Right lobe of liver (tissue), 6 donors: ENCODE data around the gene FBXW11. TPM values are rescaled to one million over a fixed set of nuclear protein-coding genes. Genes with fewer than 3 reads are reported as not detected.

Experiments used
- ATAC-seq, 4 donors: fragments of 200-7000 bp; cut with Tn5 transposase; one replicate each; pipeline ENCODE4 v1.9.1; 2020; ENCODE audit warnings: mild to moderate bottlenecking in 4 of 4, moderate library complexity in 4 of 4
- DNase-seq, 3 donors: peaks; one replicate each; pipeline ENCODE4 v3.0.0-alpha.2; 2020
- H3K27ac ChIP-seq, 3 donors: fragments of 200-600 bp; one replicate each; pipeline ENCODE4 v1.8.0; 2022
- H3K27me3 ChIP-seq, 2 donors: fragments of 200-600 bp; one replicate each; pipeline ENCODE4 v1.8.0; 2022
- H3K36me3 ChIP-seq, 4 donors: fragments of 200-600 bp; sonication (generic) in 1 of 4; one replicate each; pipeline versions ENCODE4 v1.5.1 to v1.8.0; 2017 to 2022; ENCODE audit warnings: control low read depth in 1 of 4
- H3K4me1 ChIP-seq, 4 donors: fragments of 200-600 bp; sonication (generic) in 1 of 4; one replicate each; pipeline versions ENCODE4 v1.5.1 to v1.8.0; 2017 to 2022; ENCODE audit warnings: control low read depth in 1 of 4
- H3K4me3 ChIP-seq, 3 donors: fragments of 200-600 bp; one replicate each; pipeline ENCODE4 v1.8.0; 2022
- H3K9me3 ChIP-seq, 4 donors: fragments of 200-600 bp; sonication (generic) in 1 of 4; one replicate each; pipeline versions ENCODE4 v1.5.1 to v1.8.0; 2017 to 2022; ENCODE audit warnings: control low read depth in 1 of 4
- POLR2A ChIP-seq: fragments of 450-650 bp; IDR thresholded peaks from one replicate; pipeline ENCODE4 v1.6.1; 2017; ENCODE audit warnings: antibody characterized with exemption, mild to moderate bottlenecking
- WGBS: methylation state at CpG from one replicate; pipeline ENCODE4 v1.1.6; 2018; ENCODE audit warnings: low coverage, low lambda C conversion rate; ENCODE audit not compliant: insufficient coverage; ENCODE audit errors: missing lambda C conversion rate; 5-methylcytosine and 5-hydroxymethylcytosine counted together
- intact Hi-C, 2 donors: fragments of 100-400 bp; cut with DNase I; formaldehyde crosslinking; loops; one replicate each; pipeline versions ENCODE4 v1.11.2 to v1.14.1; 2022
- total RNA-seq, 6 experiments: library from RNA; depleted of rRNA in 2 of 6; stranded (reverse); fragments of >200 nt in 2 of 6; fragmentation: NEBNext Ultra II Directional in 3 of 6; extraction: Animal tissue kit (Norgen Biotek cat#: 25700) in 3 of 6; gene quantifications; one replicate each; pipeline versions ENCODE4 v1.1.0 to v1.2.4, GENCODE V29; 2016 to 2023
- TF ChIP-seq, protein P1 (sequence below), 4 donors: fragments of 200-600 bp in 3 of 4; fragments of 450-650 bp in 1 of 4; IDR thresholded peaks; one replicate each; pipeline versions ENCODE4 v1.5.1 to v1.8.0; 2016 to 2022; ENCODE audit warnings: antibody characterized with exemption in 4 of 4, mild to moderate bottlenecking in 2 of 4
- donor health status: DM: no; HTN: yes; CAD: no.
- donor health status: DM: no; HTN: no; CAD: no.
- donor health status: DM: no; HTN: no; CAD: no.
- donor health status: DM: no; HTN: yes; CAD: no.
- donor health status: DM: no; HTN: yes; CAD: no.

Gene FBXW11
- total RNA-seq, 6 experiments from 2014 or later, result 19.9 to 35.9 (median 28.4) TPM

DNA sequence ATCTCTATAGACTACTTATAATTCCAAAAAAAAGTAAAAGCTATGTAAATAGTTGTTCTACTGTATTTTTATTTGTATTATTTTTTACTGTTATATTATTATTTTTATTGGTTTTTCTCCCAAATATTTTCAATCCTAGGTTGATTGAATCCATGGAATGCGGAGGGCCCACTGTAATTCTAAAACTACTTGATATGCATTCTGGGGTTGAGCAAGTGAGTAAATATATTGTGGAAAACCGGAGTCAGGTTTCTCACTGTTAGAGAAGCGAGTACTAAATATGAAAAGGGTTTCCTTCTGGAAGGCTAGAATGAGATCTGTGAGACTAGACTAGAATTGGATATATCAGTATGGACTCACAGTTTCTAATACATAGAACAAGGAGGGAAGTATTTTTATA lies 66.5 kb downstream of the FBXW11 start:
- Histone ChIP-seq H3K4me1 (peaks cover 0 to 15% (median 0%) of the 10 kb centered on the region in 4 donors), H3K36me3 (no peaks in the 10 kb centered on the region), H3K27me3 (no peaks in the 10 kb centered on the region), H3K4me3 (no peak overlapping the region), H3K9me3 (no peaks in the 10 kb centered on the region), H3K27ac (peak overlapping the region in 1 of 3 donors; percentile 6)
- TF ChIP-seq POLR2A, result no peak
- TF ChIP-seq, protein P1, sequence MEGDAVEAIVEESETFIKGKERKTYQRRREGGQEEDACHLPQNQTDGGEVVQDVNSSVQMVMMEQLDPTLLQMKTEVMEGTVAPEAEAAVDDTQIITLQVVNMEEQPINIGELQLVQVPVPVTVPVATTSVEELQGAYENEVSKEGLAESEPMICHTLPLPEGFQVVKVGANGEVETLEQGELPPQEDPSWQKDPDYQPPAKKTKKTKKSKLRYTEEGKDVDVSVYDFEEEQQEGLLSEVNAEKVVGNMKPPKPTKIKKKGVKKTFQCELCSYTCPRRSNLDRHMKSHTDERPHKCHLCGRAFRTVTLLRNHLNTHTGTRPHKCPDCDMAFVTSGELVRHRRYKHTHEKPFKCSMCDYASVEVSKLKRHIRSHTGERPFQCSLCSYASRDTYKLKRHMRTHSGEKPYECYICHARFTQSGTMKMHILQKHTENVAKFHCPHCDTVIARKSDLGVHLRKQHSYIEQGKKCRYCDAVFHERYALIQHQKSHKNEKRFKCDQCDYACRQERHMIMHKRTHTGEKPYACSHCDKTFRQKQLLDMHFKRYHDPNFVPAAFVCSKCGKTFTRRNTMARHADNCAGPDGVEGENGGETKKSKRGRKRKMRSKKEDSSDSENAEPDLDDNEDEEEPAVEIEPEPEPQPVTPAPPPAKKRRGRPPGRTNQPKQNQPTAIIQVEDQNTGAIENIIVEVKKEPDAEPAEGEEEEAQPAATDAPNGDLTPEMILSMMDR (IDR thresholded peaks at IDR 0.05), result no peak
- ATAC-seq, result no peak
- intact Hi-C loops, result no loop called here
- DNase-seq, result no peak
- WGBS, result 76% methylated on average over 3 of the region's 3 CpGs

DNA sequence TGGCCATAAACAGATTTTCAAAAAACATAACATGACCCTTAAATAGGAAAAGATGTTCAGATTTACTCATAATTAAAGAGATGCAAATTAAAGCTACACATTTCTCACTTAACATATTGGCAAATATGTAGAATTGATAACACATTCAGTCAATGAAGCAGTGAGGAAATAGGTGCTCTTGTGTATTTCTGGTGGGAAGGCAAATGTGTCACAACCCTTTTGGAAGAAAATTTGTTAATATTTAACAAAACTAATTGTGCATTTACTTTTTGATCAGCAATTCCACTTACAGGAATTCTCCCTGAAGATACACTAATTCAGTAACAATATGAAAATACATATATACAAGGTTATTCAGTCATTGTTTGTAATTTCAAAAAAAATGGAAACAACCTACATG lies 68.1 kb downstream of the FBXW11 start:
- peak in 2 of 4 donors; percentile 41 to 59 for ATAC-seq
- no peak for DNase-seq
- peaks cover 0 to 4% (median 0%) of the 10 kb centered on the region in 4 donors for H3K9me3 ChIP-seq
- no peaks in the 10 kb centered on the region for H3K36me3 ChIP-seq
- intact Hi-C loops, result no loop called here
- no peak overlapping the region for H3K27ac ChIP-seq
- H3K4me3 ChIP-seq, result no peak overlapping the region
- H3K4me1 ChIP-seq, result peaks cover 0 to 12% (median 0%) of the 10 kb centered on the region in 4 donors
- TF ChIP-seq, protein P1 (IDR thresholded peaks at IDR 0.05), result no peak
- no peak for TF ChIP-seq POLR2A
- no peaks in the 10 kb centered on the region for H3K27me3 ChIP-seq

DNA sequence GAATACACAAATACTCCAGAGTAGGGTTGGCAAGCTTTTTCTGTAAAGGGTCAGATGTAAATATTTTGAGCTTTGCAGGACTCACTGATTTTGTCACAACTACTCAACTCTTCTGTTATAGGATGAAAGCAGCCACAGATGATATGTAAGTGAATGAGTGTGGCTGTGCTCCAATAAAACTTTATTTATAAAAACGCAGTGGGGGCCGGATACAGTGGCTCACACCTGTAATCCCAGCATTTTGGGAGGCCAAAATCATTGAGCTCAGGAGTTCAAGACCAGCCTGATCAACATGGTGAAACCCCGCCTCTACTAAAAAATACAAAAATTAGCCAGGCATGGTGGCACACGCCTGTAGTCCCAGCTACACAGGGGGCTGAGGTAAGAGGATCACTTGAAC lies 69.1 kb downstream of the FBXW11 start:
- H3K9me3 ChIP-seq, result peaks cover 0 to 4% (median 0%) of the 10 kb centered on the region in 4 donors
- peaks cover 0 to 12% (median 0%) of the 10 kb centered on the region in 4 donors for H3K4me1 ChIP-seq
- H3K36me3 ChIP-seq, result no peaks in the 10 kb centered on the region
- no peak for DNase-seq
- no peaks in the 10 kb centered on the region for H3K27me3 ChIP-seq
- intact Hi-C loops, result no loop called here
- H3K4me3 ChIP-seq, result no peak overlapping the region
- WGBS, result 100% methylated on average over 2 of the region's 4 CpGs
- TF ChIP-seq POLR2A, result no peak
- TF ChIP-seq, protein P1 (IDR thresholded peaks at IDR 0.05), result no peak
- no peak overlapping the region for H3K27ac ChIP-seq
- ATAC-seq, result no peak

DNA sequence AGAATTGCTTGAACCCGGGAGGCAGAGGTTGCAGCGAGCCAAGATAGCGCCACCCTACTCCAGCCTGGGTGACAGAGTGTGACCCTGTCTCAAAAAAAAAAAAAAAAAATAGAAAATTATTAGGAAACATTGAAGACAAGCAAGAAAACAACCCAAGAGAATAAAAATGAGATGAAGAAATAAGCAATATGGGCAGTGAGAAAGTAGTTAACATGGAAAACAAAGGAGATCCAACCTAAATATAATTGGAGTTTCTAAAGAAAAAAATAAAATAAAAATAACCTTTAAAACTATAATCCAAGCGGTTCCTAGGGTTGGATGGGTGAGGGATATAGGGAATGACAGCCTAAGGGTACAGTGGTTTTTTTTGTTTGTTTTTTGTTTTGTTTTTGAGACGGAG lies 71.9 kb downstream of the FBXW11 start:
- DNase-seq, result no peak
- H3K9me3 ChIP-seq, result peaks cover 0 to 4% (median 0%) of the 10 kb centered on the region in 4 donors
- no peak overlapping the region for H3K27ac ChIP-seq
- peaks cover 0 to 12% (median 2%) of the 10 kb centered on the region in 4 donors for H3K4me1 ChIP-seq
- intact Hi-C loops, result no loop called here
- WGBS, result 95% methylated on average over 5 of the region's 5 CpGs
- no peak for ATAC-seq
- TF ChIP-seq POLR2A, result no peak
- no peak overlapping the region for H3K4me3 ChIP-seq
- H3K27me3 ChIP-seq, result no peaks in the 10 kb centered on the region
- no peaks in the 10 kb centered on the region for H3K36me3 ChIP-seq

DNA sequence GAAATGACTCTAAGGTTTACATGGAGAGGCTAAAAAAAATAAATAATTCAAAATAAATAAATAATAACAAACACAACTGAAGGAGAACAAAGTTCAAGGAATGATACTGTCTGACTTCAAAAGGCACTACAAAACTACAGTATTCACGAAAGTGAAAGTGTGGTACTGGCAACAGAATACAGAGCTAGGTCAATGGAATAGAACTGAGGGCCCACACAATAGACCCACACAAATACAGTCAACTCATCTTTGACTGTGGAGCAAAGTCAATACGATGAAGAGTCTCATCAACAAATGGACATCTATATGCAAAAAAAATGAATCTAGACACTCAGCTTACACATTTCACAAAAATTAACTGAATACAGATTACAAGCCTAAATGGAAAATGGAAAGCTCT lies 75.3 kb downstream of the FBXW11 start:
- no peaks in the 10 kb centered on the region for H3K27me3 ChIP-seq
- H3K36me3 ChIP-seq, result no peaks in the 10 kb centered on the region
- DNase-seq, result no peak
- no peak for TF ChIP-seq POLR2A
- TF ChIP-seq, protein P1 (IDR thresholded peaks at IDR 0.05), result no peak
- peak in 1 of 4 donors; percentile 70 for ATAC-seq
- H3K4me3 ChIP-seq, result no peak overlapping the region
- H3K4me1 ChIP-seq, result peaks cover 0 to 3% (median 0%) of the 10 kb centered on the region in 4 donors
- H3K9me3 ChIP-seq, result peaks cover 0 to 4% (median 0%) of the 10 kb centered on the region in 4 donors
- WGBS, result 61% methylated on average over 2 of the region's 2 CpGs
- no peak overlapping the region for H3K27ac ChIP-seq
- intact Hi-C loops, result no loop called here
